ENCODE results near the gene CBARP.

Gene CBARP

DNA sequence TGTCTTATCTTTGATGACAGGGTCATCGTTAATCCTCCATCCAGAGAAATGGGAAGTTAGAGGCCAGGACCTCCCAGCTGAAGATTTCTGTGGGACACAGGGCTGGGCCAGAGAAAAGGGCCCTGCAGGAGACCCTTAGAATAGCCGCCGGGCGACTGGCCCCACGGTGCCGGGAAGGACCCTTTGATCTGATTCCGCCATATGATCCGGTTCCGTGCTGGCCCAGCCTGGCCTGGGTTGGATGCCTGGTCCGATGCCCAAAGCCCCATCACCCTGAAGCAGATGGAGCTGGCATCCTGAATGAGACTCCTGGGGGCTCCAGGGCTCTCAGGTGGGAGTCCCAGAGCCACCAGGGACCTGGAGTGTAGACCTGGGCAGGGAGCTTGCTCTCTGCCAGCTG lies 38.3 kb downstream of the CBARP start (continued):
- TF ChIP-seq HOXD13 (CRISPR knock-in tag; IDR thresholded peaks at IDR 0.05; ENCODE audit: borderline replicate concordance), result no peak
- TF ChIP-seq ZNF768 (tag by site-specific recombination; IDR thresholded peaks at IDR 0.05), result no peak
- TF ChIP-seq, protein P1, sequence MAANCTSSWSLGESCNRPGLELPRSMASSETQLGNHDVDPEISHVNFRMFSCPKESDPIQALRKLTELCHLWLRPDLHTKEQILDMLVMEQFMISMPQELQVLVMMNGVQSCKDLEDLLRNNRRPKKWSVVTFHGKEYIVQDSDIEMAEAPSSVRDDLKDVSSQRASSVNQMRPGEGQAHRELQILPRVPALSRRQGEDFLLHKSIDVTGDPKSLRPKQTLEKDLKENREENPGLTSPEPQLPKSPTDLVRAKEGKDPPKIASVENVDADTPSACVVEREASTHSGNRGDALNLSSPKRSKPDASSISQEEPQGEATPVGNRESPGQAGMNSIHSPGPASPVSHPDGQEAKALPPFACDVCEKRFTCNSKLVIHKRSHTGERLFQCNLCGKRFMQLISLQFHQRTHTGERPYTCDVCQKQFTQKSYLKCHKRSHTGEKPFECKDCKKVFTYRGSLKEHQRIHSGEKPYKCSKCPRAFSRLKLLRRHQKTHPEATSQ (tag by site-specific recombination; IDR thresholded peaks at IDR 0.05), result no peak
- no peak for TF ChIP-seq ZNF211 (tag by site-specific recombination; IDR thresholded peaks at IDR 0.05; ENCODE audit: low read depth)
- no peak for TF ChIP-seq ZNF280C (tag by site-specific recombination; IDR thresholded peaks at IDR 0.05)

- ChIA-PET POLR2A (no interaction called here), CTCF (no interaction called here)
- Histone ChIP-seq H3K4me3 (ENCODE audit: low read depth, low read length) (no peak overlapping the region), H3K36me3 (ENCODE audit: control insufficient read depth in 2 of 2, insufficient read depth in 1 of 2, low read length in 2 of 2) (no peaks in the 10 kb centered on the region), H3K9me3 (ENCODE audit: control insufficient read depth, insufficient read depth, low read depth, low read length) (no peaks in the 10 kb centered on the region), H3K4me1 (ENCODE audit: control insufficient read depth, insufficient read depth, low read length) (no peaks in the 10 kb centered on the region), H3K27ac (ENCODE audit: extremely low read depth, low read depth, low read length) (no peak overlapping the region)
- no peak for TF ChIP-seq ZNF514 (tag by site-specific recombination; IDR thresholded peaks at IDR 0.05)
- peak; percentile 45; the same call in 1 of the 2 replicates for TF ChIP-seq EGR2 (tag by site-specific recombination; IDR thresholded peaks at IDR 0.05; ENCODE audit: low read depth)
- TF ChIP-seq, protein P2, sequence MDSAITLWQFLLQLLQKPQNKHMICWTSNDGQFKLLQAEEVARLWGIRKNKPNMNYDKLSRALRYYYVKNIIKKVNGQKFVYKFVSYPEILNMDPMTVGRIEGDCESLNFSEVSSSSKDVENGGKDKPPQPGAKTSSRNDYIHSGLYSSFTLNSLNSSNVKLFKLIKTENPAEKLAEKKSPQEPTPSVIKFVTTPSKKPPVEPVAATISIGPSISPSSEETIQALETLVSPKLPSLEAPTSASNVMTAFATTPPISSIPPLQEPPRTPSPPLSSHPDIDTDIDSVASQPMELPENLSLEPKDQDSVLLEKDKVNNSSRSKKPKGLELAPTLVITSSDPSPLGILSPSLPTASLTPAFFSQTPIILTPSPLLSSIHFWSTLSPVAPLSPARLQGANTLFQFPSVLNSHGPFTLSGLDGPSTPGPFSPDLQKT (IDR thresholded peaks at IDR 0.05; ENCODE audit: borderline replicate concordance, low read depth, low read length), result no peak
- TF ChIP-seq, protein P3, sequence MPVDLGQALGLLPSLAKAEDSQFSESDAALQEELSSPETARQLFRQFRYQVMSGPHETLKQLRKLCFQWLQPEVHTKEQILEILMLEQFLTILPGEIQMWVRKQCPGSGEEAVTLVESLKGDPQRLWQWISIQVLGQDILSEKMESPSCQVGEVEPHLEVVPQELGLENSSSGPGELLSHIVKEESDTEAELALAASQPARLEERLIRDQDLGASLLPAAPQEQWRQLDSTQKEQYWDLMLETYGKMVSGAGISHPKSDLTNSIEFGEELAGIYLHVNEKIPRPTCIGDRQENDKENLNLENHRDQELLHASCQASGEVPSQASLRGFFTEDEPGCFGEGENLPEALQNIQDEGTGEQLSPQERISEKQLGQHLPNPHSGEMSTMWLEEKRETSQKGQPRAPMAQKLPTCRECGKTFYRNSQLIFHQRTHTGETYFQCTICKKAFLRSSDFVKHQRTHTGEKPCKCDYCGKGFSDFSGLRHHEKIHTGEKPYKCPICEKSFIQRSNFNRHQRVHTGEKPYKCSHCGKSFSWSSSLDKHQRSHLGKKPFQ (tag by site-specific recombination; IDR thresholded peaks at IDR 0.05), result peak; percentile 85
- no peak for TF ChIP-seq ZNF768 (tag by site-specific recombination; IDR thresholded peaks at IDR 0.05)
- TF ChIP-seq GLIS2 (tag by site-specific recombination; IDR thresholded peaks at IDR 0.05), result no peak
- TF ChIP-seq ZNF140 (tag by site-specific recombination; IDR thresholded peaks at IDR 0.05), result no peak
- TF ChIP-seq ZNF670 (tag by site-specific recombination; IDR thresholded peaks at IDR 0.05; ENCODE audit: low read depth), result no peak
- peak; percentile 34 for TF ChIP-seq ZFHX2 (tag by site-specific recombination; conservative IDR thresholded peaks at IDR 0.05)
These were observed 48.4 kb downstream of the CBARP start for GRCh38 chr19:1189419-1189818.

GRCh38 chr19:1183543-1184172 lies 54.1 kb downstream of the CBARP start:
- Histone ChIP-seq H3K36me3 (ENCODE audit: control insufficient read depth in 2 of 2, insufficient read depth in 1 of 2, low read length in 2 of 2) (no peaks in the 10 kb centered on the region), H3K27ac (ENCODE audit: extremely low read depth, low read depth, low read length) (no peak overlapping the region), H3K4me1 (ENCODE audit: control insufficient read depth, insufficient read depth, low read length) (no peaks in the 10 kb centered on the region), H3K4me3 (ENCODE audit: low read depth, low read length) (no peak overlapping the region), H3K9me3 (ENCODE audit: control insufficient read depth, insufficient read depth, low read depth, low read length) (no peaks in the 10 kb centered on the region)
- POLR2A ChIA-PET, result no interaction called here
- CTCF ChIA-PET, result interaction anchor here (0.7 kb wide), 1 partner anchor 10 kb away, joined by 3 read pairs; no protein-coding TSS in a partner anchor
- TF ChIP-seq ZNF266 (tag by site-specific recombination; IDR thresholded peaks at IDR 0.05; ENCODE audit: low read depth) (no peak), ZNF423 (tag by site-specific recombination; IDR thresholded peaks at IDR 0.05) (no peak)
- TF ChIP-seq, protein P4, sequence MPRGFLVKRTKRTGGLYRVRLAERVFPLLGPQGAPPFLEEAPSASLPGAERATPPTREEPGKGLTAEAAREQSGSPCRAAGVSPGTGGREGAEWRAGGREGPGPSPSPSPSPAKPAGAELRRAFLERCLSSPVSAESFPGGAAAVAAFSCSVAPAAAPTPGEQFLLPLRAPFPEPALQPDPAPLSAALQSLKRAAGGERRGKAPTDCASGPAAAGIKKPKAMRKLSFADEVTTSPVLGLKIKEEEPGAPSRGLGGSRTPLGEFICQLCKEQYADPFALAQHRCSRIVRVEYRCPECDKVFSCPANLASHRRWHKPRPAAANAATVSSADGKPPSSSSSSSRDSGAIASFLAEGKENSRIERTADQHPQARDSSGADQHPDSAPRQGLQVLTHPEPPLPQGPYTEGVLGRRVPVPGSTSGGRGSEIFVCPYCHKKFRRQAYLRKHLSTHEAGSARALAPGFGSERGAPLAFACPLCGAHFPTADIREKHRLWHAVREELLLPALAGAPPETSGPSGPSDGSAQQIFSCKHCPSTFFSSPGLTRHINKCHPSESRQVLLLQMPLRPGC (tag by site-specific recombination; IDR thresholded peaks at IDR 0.05), result no peak
- TF ChIP-seq, protein P5, sequence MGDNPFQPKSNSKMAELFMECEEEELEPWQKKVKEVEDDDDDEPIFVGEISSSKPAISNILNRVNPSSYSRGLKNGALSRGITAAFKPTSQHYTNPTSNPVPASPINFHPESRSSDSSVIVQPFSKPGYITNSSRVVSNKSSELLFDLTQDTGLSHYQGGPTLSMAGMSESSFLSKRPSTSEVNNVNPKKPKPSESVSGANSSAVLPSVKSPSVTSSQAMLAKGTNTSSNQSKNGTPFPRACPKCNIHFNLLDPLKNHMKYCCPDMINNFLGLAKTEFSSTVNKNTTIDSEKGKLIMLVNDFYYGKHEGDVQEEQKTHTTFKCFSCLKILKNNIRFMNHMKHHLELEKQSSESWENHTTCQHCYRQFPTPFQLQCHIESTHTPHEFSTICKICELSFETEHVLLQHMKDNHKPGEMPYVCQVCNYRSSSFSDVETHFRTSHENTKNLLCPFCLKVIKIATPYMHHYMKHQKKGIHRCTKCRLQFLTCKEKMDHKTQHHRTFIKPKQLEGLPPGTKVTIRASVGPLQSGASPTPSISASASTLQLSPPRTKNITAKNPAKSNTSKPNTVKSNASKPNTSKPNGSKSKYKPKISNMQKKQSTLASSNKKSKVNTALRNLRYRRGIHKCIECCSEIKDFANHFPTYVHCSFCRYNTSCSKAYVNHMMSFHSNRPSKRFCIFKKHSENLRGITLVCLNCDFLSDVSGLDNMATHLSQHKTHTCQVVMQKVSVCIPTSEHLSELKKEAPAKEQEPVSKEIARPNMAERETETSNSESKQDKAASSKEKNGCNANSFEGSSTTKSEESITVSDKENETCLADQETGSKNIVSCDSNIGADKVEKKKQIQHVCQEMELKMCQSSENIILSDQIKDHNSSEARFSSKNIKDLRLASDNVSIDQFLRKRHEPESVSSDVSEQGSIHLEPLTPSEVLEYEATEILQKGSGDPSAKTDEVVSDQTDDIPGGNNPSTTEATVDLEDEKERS (tag by site-specific recombination; IDR thresholded peaks at IDR 0.05), result no peak
- TF ChIP-seq, protein P6, sequence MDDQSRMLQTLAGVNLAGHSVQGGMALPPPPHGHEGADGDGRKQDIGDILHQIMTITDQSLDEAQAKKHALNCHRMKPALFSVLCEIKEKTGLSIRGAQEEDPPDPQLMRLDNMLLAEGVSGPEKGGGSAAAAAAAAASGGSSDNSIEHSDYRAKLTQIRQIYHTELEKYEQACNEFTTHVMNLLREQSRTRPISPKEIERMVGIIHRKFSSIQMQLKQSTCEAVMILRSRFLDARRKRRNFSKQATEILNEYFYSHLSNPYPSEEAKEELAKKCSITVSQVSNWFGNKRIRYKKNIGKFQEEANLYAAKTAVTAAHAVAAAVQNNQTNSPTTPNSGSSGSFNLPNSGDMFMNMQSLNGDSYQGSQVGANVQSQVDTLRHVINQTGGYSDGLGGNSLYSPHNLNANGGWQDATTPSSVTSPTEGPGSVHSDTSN (CRISPR knock-in tag; IDR thresholded peaks at IDR 0.05), result no peak

Measured in HEK293 (cell line).